Caco-2 (cell line): ENCODE measurements around the gene MORN5. TPM values are rescaled to one million over a fixed set of nuclear protein-coding genes. Genes with fewer than 3 reads are reported as not detected.

Experiments
- BruUV-seq: library from RNA; stranded (reverse); fragments of 400-500 nt; replicated peaks from 2 replicates; lab custom pipeline; 2021; lab: Mats Ljungman, UMichigan
- CTCF ChIA-PET: fragments of 300-600 bp; sonication (Branson Sonifier 250); formaldehyde crosslinking; loops from one replicate; lab custom pipeline; 2022; ENCODE audit warnings: antibody characterized with exemption; lab: Charles Lee
- POLR2A ChIA-PET: fragments of 300-600 bp; sonication (Branson Sonifier 250); formaldehyde crosslinking; loops from one replicate; lab custom pipeline; 2022; ENCODE audit warnings: antibody characterized with exemption; lab: Charles Lee
- DNase-seq, 2 experiments: peaks; one replicate each; pipeline versions ENCODE4 v3.0.0 to v3.0.0-alpha.2; 2020 to 2022
- H3K27me3 ChIP-seq: replicated peaks from 2 replicates; pipeline ENCODE4 v1.6.0; 2011; ENCODE audit warnings: low read length; ENCODE audit not compliant: control insufficient read depth, insufficient read depth
- H3K36me3 ChIP-seq: 2 replicates; pipeline ENCODE4 v1.5.1; 2011; ENCODE audit warnings: low read length; ENCODE audit not compliant: control insufficient read depth, insufficient read depth
- H3K4me1 ChIP-seq: fragments of 250-450 bp; sonication (Bioruptor Pico); 2 replicates; pipeline ENCODE4 v1.5.1; 2020; ENCODE audit warnings: mild to moderate bottlenecking
- H3K4me3 ChIP-seq: 2 replicates; pipeline ENCODE4 v1.5.1; 2011; ENCODE audit warnings: low read depth, mild to moderate bottlenecking, control low read depth, low read length
- H3K9me3 ChIP-seq: fragments of 250-450 bp; sonication (Bioruptor Pico); 2 replicates; pipeline ENCODE4 v1.5.1; 2020; ENCODE audit warnings: mild to moderate bottlenecking, moderate library complexity
- H3K27ac Mint-ChIP-seq: one replicate; pipeline ENCODE4 v1.8.0; 2022; ENCODE audit warnings: mixed read lengths; ENCODE audit not compliant: unreplicated experiment
- H3K27me3 Mint-ChIP-seq: one replicate; pipeline ENCODE4 v1.8.0; 2022; ENCODE audit warnings: mixed read lengths; ENCODE audit not compliant: insufficient read depth, unreplicated experiment
- H3K36me3 Mint-ChIP-seq: one replicate; pipeline ENCODE4 v1.8.0; 2022; ENCODE audit warnings: mild to moderate bottlenecking, mixed read lengths; ENCODE audit not compliant: insufficient read depth, unreplicated experiment
- H3K4me1 Mint-ChIP-seq: one replicate; pipeline ENCODE4 v1.8.0; 2022; ENCODE audit warnings: low read depth, mixed read lengths; ENCODE audit not compliant: unreplicated experiment
- H3K4me3 Mint-ChIP-seq: one replicate; pipeline ENCODE4 v1.8.0; 2022; ENCODE audit warnings: mild to moderate bottlenecking, moderate library complexity, mixed read lengths; ENCODE audit not compliant: unreplicated experiment
- H3K9me3 Mint-ChIP-seq: one replicate; pipeline ENCODE4 v1.8.0; 2022; ENCODE audit warnings: mixed read lengths; ENCODE audit not compliant: unreplicated experiment
- CTCF ChIP-seq, 2 experiments: fragments of 200-600 bp in 1 of 2; IDR thresholded peaks; 1 replicate in 1 of 2; 2 replicates in 1 of 2; pipeline versions ENCODE4 v1.5.1 to v1.8.0; 2011 to 2022; ENCODE audit warnings: antibody characterized with exemption in 1 of 2, control low read depth in 1 of 2, inconsistent platforms in 1 of 2, low read depth in 1 of 2, low read length in 1 of 2, mild to moderate bottlenecking in 1 of 2, moderate library complexity in 1 of 2; ENCODE audit not compliant: insufficient read depth in 1 of 2, severe bottlenecking in 1 of 2, unreplicated experiment in 1 of 2
- intact Hi-C: fragments of 100-400 bp; cut with micrococcal nuclease; formaldehyde crosslinking; loops from one replicate; pipeline ENCODE4 v1.10.0; 2022; ENCODE audit not compliant: unreplicated experiment
- total RNA-seq: library from RNA; stranded (reverse); gene quantifications from 2 replicates; pipeline ENCODE4 v1.2.3, GENCODE V29; 2022

The MORN5 gene
- total RNA-seq, 1 experiment from 2014 or later: not detected

DNA sequence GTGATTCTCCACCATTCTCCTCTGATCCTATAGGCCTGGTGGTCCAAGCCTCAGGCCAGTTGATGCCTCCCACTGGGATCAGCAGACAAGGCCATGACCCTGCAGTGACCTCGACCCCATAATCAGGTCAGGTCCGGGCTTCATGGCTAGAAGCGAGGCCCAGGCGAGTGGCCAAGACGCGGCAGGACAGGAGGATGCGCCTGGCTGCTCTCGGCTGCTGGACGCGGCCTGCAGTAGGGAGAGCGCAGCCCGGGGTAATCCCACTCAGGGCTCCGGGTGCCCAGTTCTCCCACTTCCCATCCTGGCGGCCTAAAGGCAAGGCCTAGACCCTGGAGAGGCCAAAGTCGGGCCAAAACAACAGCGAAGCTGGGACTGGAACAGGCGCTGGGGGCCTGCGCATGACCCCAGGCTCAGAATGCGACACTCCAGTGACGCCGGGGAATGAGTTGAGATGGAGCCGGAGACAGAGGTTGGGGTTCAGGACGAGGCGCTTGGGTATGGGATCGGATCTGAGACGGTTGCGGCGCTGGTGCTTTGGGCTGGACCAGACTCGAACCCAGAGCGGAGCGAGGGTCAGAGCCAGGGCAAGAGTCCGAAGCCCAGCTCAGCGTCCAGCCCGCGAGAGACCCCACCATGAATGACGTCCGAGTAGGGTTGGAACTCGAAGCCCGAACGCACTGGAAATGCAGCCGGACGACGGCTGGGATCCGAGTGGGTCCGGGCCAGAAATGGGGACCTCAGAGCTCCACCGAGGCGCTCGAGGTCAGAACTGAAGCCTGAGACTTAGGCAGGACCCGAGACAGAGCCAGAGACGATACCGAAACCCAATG, 65.8 kb downstream of the MORN5 start:
- intact Hi-C loops: no loop called here

DNA sequence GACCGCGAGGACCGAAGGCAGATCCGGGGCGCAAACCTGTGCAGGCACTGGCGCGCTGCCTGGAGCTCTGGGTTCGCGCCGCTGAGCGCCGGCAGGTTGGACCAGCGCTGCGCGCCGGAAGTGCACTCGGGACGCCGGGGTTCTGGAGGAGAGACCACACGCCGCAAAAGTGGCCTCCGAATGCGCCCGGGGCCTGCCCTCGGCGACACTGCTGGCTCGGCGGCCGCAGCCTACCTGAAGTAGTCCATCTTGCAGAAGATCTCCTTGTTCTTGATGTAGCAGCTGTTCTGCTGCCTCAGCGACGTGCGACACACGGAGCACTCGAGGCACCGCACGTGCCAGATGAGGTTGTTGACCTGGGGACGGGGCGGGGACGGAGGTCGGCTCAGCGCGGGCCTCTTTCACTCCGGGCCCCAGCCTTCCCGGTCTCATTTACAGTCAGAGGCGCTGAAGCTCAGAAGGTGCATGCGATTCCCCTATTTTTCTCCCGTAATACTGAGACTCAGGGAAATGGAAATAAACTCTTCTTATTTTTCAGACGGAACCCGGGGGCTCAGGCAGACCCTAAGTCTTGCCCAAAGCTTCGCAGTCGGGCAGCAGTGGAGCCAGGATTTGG, 66.5 kb downstream of the MORN5 start:
- TF ChIP-seq CTCF (IDR thresholded peaks at IDR 0.05; ENCODE audit: insufficient read depth in 1 of 2, low read depth in 1 of 2, low read length in 1 of 2, severe bottlenecking in 1 of 2, unreplicated experiment in 1 of 2): no peak
- no peaks in the 10 kb centered on the region for H3K9me3 Mint-ChIP-seq
- no peaks in the 10 kb centered on the region for H3K36me3 Mint-ChIP-seq
- no peak for DNase-seq
- H3K27ac Mint-ChIP-seq: no peak overlapping the region
- H3K4me3 ChIP-seq: no peak overlapping the region
- 0 out of 2 replicates have a peak, but pooled peaks cover 5% of the 10 kb centered on the region for H3K4me1 ChIP-seq
- intact Hi-C loops: no loop called here
- peaks cover 1% of the 10 kb centered on the region; the same call in 1 of the 2 replicates for H3K27me3 ChIP-seq
- no peaks in the 10 kb centered on the region for H3K4me1 Mint-ChIP-seq
- no TSS peak for BruUV-seq
- no peak overlapping the region for H3K4me3 Mint-ChIP-seq
- ChIA-PET POLR2A (no interaction called here), CTCF (no interaction called here)
- H3K9me3 ChIP-seq: no peaks in the 10 kb centered on the region
- H3K27me3 Mint-ChIP-seq: peaks cover 5% of the 10 kb centered on the region
- no peaks in the 10 kb centered on the region for H3K36me3 ChIP-seq

More for the DNA sequence above, 65.8 kb downstream of the MORN5 start:
- Mint-ChIP-seq H3K4me1 (no peaks in the 10 kb centered on the region), H3K27ac (no peak overlapping the region), H3K9me3 (no peaks in the 10 kb centered on the region), H3K4me3 (no peak overlapping the region), H3K36me3 (no peaks in the 10 kb centered on the region), H3K27me3 (peaks cover 5% of the 10 kb centered on the region)
- Histone ChIP-seq H3K9me3 (no peaks in the 10 kb centered on the region), H3K4me1 (no peaks in the 10 kb centered on the region), H3K4me3 (no peak overlapping the region), H3K27me3 (peaks cover 1% of the 10 kb centered on the region; the same call in 1 of the 2 replicates), H3K36me3 (no peaks in the 10 kb centered on the region)
- POLR2A ChIA-PET: no interaction called here
- CTCF ChIA-PET: no interaction called here
- no peak for DNase-seq
- BruUV-seq: no TSS peak
- TF ChIP-seq CTCF (IDR thresholded peaks at IDR 0.05; ENCODE audit: insufficient read depth in 1 of 2, low read depth in 1 of 2, low read length in 1 of 2, severe bottlenecking in 1 of 2, unreplicated experiment in 1 of 2): no peak

- no peak overlapping the region for H3K4me3 ChIP-seq
- no peaks in the 10 kb centered on the region for H3K36me3 Mint-ChIP-seq
- peaks cover 5% of the 10 kb centered on the region for H3K27me3 Mint-ChIP-seq
- no peaks in the 10 kb centered on the region for H3K9me3 ChIP-seq
- H3K4me3 Mint-ChIP-seq: peak overlapping the region; percentile 18
- H3K27me3 ChIP-seq: peaks cover 1% of the 10 kb centered on the region; the same call in 1 of the 2 replicates
- intact Hi-C loops: no loop called here
- no peak for TF ChIP-seq CTCF (IDR thresholded peaks at IDR 0.05; ENCODE audit: insufficient read depth in 1 of 2, low read depth in 1 of 2, low read length in 1 of 2, severe bottlenecking in 1 of 2, unreplicated experiment in 1 of 2)
- no peaks in the 10 kb centered on the region for H3K36me3 ChIP-seq
- H3K27ac Mint-ChIP-seq: no peak overlapping the region
- CTCF ChIA-PET: no interaction called here
- no peak for DNase-seq
- POLR2A ChIA-PET: no interaction called here
- BruUV-seq: no TSS peak
- 0 out of 2 replicates have a peak, but pooled peaks cover 8% of the 10 kb centered on the region for H3K4me1 ChIP-seq
- H3K9me3 Mint-ChIP-seq: no peaks in the 10 kb centered on the region
- H3K4me1 Mint-ChIP-seq: no peaks in the 10 kb centered on the region
Measured at GRCh38 chr9:122226758-122227574, 67.3 kb downstream of the MORN5 start.
